Urinary bladder (tissue), 4 donors: ENCODE data around the gene CDKL2. TPM values are rescaled to one million over a fixed set of nuclear protein-coding genes. Genes with fewer than 3 reads are reported as not detected.

Experiments used
- DNase-seq: peaks from one replicate; pipeline ENCODE4 v3.0.0-alpha.2; 2015; ENCODE audit errors: extremely low spot score
- H3K27ac ChIP-seq: one replicate; pipeline ENCODE4 v1.5.1; 2013; ENCODE audit warnings: low read depth, mild to moderate bottlenecking, moderate library complexity
- H3K36me3 ChIP-seq: one replicate; pipeline ENCODE4 v1.6.1; 2013; ENCODE audit warnings: mild to moderate bottlenecking, moderate library complexity; ENCODE audit not compliant: insufficient read depth
- H3K4me1 ChIP-seq: one replicate; pipeline ENCODE4 v1.6.1; 2013; ENCODE audit warnings: mild to moderate bottlenecking, moderate library complexity; ENCODE audit not compliant: insufficient read depth
- H3K4me3 ChIP-seq: one replicate; pipeline ENCODE4 v1.5.1; 2013; ENCODE audit warnings: low read depth, low read length
- WGBS: extraction: QIAGEN DNeasy Blood & Tissue Kit; methylation state at CpG from one replicate; pipeline ENCODE4 v1.1.7; 2013; 5-methylcytosine and 5-hydroxymethylcytosine counted together
- polyA plus RNA-seq: library from polyadenylated mRNA; stranded (reverse); fragments of 200-250 nt; gene quantifications from one replicate; pipeline ENCODE4 v1.2.3, GENCODE V29; 2013
- total RNA-seq: library from RNA; depleted of rRNA; stranded (reverse); fragments of >200 nt; gene quantifications from one replicate; pipeline ENCODE4 v1.2.3, GENCODE V29; 2014
- donor health status: healthy with polysubstance abuse.
- donor health status: healthy.

CDKL2 gene
- total and polyA plus RNA-seq, 2 donors: 0.15 to 0.90 TPM

DNA sequence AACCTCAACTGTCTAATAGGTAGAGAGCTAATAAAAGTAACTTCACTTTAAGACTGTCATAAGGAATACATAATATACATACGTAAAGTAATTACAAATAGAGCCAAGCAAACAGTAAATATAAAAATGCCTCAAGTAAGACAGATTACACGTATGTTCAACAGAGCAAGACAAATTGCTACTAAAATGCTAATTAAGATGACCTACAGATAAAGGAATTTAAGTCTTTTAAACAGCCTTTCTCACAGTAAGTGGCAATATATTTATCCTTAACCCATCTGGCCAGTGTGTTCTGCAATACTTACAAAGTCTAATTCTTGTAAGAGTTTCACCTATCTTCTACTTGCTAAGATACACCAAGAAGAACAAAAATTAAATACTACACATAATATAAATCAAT, 30.2 kb upstream of the CDKL2 start:
- Histone ChIP-seq H3K4me3 (no peak overlapping the region), H3K4me1 (no peaks in the 10 kb centered on the region), H3K36me3 (no peaks in the 10 kb centered on the region), H3K27ac (no peak overlapping the region)
- WGBS: 73% methylated on average over 2 of the region's 2 CpGs
- no peak for DNase-seq

DNA sequence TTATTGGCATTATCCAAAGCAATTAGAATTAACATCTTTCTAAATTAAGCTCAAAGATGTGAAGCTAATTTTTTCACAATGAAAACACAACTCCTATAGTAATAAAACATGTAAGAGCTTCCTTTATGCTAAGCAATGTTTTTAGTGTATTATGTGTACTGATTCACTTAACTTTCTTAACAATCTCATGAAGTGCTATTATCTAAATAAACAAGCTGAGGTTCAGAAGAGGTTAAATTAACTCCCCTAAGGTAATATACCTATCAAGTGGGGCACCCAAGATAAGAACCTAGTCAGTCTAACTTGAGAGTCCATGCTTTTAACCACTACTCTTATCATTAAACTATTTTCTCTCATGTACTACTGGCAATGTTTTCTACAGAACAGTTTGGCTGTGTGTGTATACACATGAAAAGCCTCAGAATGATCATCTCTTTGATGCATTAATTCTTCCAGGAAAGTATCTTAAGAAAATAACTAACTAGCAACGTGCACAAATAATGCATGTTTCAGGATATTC, 29.2 kb upstream of the CDKL2 start:
- 63% methylated on average over 1 of the region's 1 CpG for WGBS
- no peaks in the 10 kb centered on the region for H3K4me1 ChIP-seq
- peaks cover 2% of the 10 kb centered on the region for H3K36me3 ChIP-seq
- no peak overlapping the region for H3K4me3 ChIP-seq
- DNase-seq: no peak
- H3K27ac ChIP-seq: no peak overlapping the region

- H3K27ac ChIP-seq: no peak overlapping the region
- H3K4me1 ChIP-seq: no peaks in the 10 kb centered on the region
- no peak for DNase-seq
- 85% methylated on average over 4 of the region's 4 CpGs for WGBS
- H3K4me3 ChIP-seq: no peak overlapping the region
- peaks cover 2% of the 10 kb centered on the region for H3K36me3 ChIP-seq
Measured at GRCh38 chr4:75658876-75659275, 28.5 kb upstream of the CDKL2 start.

- 87% methylated on average over 2 of the region's 2 CpGs for WGBS
- Histone ChIP-seq H3K36me3 (peaks cover 4% of the 10 kb centered on the region), H3K4me3 (no peak overlapping the region), H3K27ac (no peak overlapping the region), H3K4me1 (no peaks in the 10 kb centered on the region)
- no peak for DNase-seq
Measured at GRCh38 chr4:75655562-75655961, 25.2 kb upstream of the CDKL2 start.

DNA sequence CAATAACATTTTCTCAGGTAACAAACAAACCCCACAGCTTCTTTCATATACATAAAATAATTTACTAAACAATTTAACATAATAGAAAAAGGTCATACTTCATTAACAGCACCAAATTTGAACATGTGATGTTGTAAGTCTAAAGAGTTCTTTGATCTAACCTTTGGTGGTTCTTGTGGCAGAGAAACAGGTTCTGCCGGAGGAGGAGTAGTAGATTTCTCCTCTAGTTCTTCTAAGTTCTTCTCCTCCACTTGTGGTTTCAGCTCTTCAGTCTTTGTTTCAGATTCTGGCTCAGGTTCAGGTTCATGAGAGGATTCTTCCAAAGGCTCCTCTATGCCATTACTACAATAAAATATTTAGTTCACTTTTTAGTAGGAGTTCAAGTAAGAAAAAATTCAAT, 24.6 kb upstream of the CDKL2 start:
- no peak overlapping the region for H3K4me3 ChIP-seq
- H3K27ac ChIP-seq: no peak overlapping the region
- 87% methylated on average over 1 of the region's 1 CpG for WGBS
- H3K4me1 ChIP-seq: no peaks in the 10 kb centered on the region
- H3K36me3 ChIP-seq: peaks cover 4% of the 10 kb centered on the region
- no peak for DNase-seq

DNA sequence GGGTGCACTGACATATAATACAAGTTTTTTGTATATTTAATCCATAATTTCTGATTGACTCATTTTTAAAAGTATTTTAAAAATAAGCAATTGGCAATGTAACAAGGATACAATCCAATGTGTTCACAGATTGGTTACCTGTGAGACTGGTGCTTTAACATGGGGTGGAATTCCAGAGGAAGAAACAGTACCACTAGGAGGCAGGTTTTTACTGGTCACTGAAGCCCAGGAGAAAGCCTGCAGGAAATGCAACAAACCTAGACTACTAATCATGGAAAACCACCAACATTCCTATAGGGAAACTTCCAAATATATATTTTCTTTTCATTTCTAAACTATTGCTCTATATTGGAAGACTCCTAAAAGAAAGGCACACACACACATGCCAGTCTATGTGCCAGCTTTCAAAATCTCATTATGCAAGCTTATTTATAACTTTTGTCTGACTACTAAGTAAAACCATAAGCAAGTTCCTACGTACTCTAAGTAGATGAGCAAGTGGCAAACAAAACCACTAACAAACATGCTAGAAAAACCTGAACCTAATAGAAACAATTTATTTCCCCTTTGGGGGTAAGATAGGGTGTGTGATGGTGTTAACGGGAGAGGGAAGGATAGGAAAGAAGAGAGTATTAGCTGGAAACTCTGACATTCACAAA, 23.6 kb upstream of the CDKL2 start:
- Histone ChIP-seq H3K4me3 (no peak overlapping the region), H3K4me1 (no peaks in the 10 kb centered on the region), H3K27ac (no peak overlapping the region), H3K36me3 (peaks cover 4% of the 10 kb centered on the region)
- 82% methylated on average over 2 of the region's 2 CpGs for WGBS
- no peak for DNase-seq

- 63% methylated on average over 4 of the region's 4 CpGs for WGBS
- Histone ChIP-seq H3K27ac (no peak overlapping the region), H3K4me1 (no peaks in the 10 kb centered on the region), H3K4me3 (no peak overlapping the region), H3K36me3 (peaks cover 10% of the 10 kb centered on the region)
- DNase-seq: no peak
Measured at GRCh38 chr4:75644095-75644494, 13.8 kb upstream of the CDKL2 start.

GRCh38 chr4:75643651-75644050, 13.3 kb upstream of the CDKL2 start:
- no peaks in the 10 kb centered on the region for H3K4me1 ChIP-seq
- DNase-seq: no peak
- no peak overlapping the region for H3K27ac ChIP-seq
- 62% methylated on average over 3 of the region's 3 CpGs for WGBS
- H3K4me3 ChIP-seq: no peak overlapping the region
- H3K36me3 ChIP-seq: peaks cover 10% of the 10 kb centered on the region

- Histone ChIP-seq H3K27ac (no peak overlapping the region), H3K4me3 (no peak overlapping the region), H3K36me3 (no peaks in the 10 kb centered on the region), H3K4me1 (no peaks in the 10 kb centered on the region)
- 95% methylated on average over 7 of the region's 7 CpGs for WGBS
- no peak for DNase-seq
Measured at GRCh38 chr4:75639124-75639695, 8.9 kb upstream of the CDKL2 start.

DNA sequence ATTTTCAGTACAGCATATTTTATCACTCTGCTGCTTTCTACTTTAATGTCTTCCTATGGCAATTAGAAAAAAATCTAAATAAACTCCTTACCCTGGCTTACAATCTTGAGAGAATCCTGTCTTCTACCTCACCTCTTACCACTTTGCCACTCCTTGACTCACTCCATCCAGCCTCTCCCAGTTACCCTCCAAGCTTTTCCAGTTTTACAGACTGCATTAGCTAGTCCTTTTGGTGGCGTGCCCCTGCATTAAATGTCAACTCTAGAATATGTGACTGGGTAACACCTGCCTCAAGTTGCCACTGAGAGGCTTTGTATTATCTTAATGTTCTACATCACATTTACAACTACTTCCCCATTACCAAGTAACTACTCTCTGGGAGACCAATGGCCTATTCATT, 7.5 kb upstream of the CDKL2 start:
- H3K27ac ChIP-seq: no peak overlapping the region
- H3K36me3 ChIP-seq: no peaks in the 10 kb centered on the region
- H3K4me3 ChIP-seq: no peak overlapping the region
- no peak for DNase-seq
- H3K4me1 ChIP-seq: no peaks in the 10 kb centered on the region
- WGBS: 99% methylated on average over 1 of the region's 1 CpG

- Histone ChIP-seq H3K4me3 (no peak overlapping the region), H3K4me1 (no peaks in the 10 kb centered on the region), H3K36me3 (no peaks in the 10 kb centered on the region), H3K27ac (no peak overlapping the region)
- WGBS: 47% methylated on average over 1 of the region's 1 CpG
- no peak for DNase-seq
Measured at GRCh38 chr4:75637176-75637575, 6.8 kb upstream of the CDKL2 start.

DNA sequence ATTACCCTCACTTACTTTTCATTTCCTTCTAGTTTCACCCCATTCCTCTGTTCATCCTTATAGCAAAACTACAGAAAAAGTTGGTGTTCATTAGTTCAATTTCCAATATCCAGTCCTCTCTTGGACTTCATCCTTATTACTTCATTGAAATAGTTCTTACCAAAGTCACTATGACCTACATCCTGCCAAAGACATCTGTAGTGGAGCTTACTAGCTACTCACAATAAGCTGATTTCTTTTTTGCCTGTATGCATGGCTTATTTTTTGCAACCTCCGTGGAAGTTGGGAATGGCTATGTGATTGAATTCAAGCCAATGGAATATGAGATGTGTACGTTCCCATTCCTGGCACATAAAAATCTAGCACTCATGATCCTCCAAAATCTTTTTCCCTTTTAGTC, 4.6 kb upstream of the CDKL2 start:
- no peaks in the 10 kb centered on the region for H3K36me3 ChIP-seq
- no peak overlapping the region for H3K4me3 ChIP-seq
- H3K27ac ChIP-seq: no peak overlapping the region
- no peak for DNase-seq
- H3K4me1 ChIP-seq: no peaks in the 10 kb centered on the region
- 62% methylated on average over 2 of the region's 2 CpGs for WGBS

DNA sequence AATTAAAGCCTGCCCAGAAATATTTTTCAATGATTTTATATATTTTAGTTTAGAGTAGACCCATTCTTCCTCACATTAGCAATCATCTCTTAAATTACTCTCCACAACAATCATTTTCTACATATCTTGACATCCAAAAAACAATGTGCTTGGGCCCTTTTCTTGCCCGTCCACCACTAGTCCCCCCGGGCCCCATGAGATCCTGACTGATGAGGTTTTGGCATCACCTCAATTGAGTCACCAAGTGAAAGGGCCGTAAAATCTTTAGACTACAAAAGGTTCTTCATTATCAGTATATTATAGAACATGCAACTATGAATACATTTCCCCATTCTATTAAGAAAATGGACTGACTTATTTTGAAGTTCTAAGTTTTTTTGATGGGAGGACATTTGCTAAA, 4.0 kb upstream of the CDKL2 start:
- no peak for DNase-seq
- Histone ChIP-seq H3K27ac (no peak overlapping the region), H3K4me1 (no peaks in the 10 kb centered on the region), H3K36me3 (no peaks in the 10 kb centered on the region), H3K4me3 (no peak overlapping the region)
- 73% methylated on average over 3 of the region's 3 CpGs for WGBS

- no peaks in the 10 kb centered on the region for H3K4me1 ChIP-seq
- H3K27ac ChIP-seq: no peak overlapping the region
- DNase-seq: no peak
- WGBS: 69% methylated on average over 2 of the region's 2 CpGs
- H3K36me3 ChIP-seq: no peaks in the 10 kb centered on the region
- no peak overlapping the region for H3K4me3 ChIP-seq
Measured at GRCh38 chr4:75633846-75634245, 3.5 kb upstream of the CDKL2 start.
